COLO668 (cell line): ENCODE results near the gene OVCH1.
A peak's percentile ranks its signal among the peaks of the same experiment; 100 is the strongest.
"Not testable (repeated sequence)": the region's sequence is repeated elsewhere in the genome, so short reads cannot be mapped to it uniquely, and the experiment has no call there.

Experiments
- DNase-seq: peaks from one replicate; lab custom pipeline; 2025; ENCODE audit not compliant: unreplicated experiment; lab: John Stamatoyannopoulos, UW

Gene OVCH1

DNA sequence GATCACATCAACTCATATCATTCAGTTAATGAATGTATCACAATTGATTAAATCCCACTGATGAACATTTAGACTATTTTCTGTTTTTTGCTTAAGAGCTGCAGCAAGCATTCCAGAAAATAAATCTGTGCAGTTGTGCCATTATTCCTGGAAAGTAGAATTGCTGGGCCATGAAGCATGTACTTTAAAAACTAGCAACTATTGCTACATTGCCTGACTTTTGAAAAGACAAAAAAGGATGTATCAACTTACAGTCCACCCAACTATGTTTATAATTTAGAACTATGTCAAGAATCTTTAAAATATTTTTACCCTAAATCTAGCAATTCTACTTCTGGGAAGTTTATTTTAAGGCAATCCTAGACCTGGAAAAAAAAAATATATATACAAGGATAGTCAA lies 83.1 kb downstream of the OVCH1 start:
- DNase-seq = no peak

DNA sequence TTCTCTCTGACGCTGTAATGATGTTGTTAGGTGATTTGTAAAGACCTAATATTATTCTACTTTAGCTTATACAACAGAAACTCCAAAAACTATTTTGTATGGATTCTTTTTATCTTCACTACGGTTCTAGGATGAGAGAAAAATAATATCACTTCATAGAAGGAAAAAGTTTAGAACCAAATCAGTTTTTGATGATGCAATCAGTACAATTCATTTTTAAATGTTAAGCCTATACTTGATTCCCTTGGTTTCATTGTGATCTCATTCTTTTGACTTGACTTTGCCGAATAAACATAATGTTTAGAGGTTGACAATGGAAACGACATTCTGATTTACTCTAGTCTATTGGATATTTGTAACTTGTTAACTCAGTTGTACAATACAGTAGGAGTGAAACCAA lies 91.9 kb downstream of the OVCH1 start:
- DNase-seq = no peak

GRCh38 chr12:29403991-29404390 lies 93.5 kb downstream of the OVCH1 start:
- DNase-seq = no peak

DNA sequence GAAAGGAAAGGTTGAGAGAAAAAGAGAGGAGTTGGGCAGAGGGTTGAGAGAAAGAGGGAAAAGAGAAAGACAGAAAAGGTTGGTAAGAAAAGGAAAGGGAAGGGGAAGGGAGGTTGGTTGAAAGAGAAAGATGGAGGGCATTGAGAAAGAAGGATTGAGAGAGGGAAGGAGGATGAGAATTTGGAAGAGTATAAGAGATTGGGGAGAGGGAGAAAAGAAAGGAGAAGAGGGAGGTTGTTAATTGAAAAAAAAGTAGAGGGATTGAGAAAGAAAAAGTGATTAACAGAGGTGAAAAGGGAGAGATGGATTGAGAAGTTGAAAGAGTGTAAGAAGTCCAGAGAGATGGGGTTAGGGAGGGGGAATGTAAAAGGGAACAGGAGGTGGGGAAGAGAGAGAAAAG lies 95.0 kb downstream of the OVCH1 start:
- no peak for DNase-seq

DNA sequence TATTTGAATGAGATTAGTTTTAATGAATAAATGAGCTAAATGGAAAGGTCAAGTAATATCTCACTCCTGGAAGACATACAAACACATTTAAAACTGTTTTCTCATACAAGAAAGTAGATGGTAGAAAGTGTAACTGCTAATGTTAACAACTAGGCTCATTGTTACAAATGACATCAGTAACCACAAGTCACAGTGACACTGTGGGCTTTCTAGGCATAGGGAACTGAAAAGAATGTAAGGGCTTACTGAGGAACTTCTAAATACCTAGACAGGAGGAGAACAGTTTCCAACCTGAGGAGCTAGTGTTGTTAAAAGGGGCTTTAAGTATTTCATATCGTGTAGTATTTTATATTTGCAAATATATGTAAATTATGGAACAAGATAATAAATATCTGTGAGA lies 99.0 kb downstream of the OVCH1 start:
- no peak for DNase-seq

GRCh38 chr12:29396774-29397173 lies 100.7 kb downstream of the OVCH1 start:
- no peak for DNase-seq

DNA sequence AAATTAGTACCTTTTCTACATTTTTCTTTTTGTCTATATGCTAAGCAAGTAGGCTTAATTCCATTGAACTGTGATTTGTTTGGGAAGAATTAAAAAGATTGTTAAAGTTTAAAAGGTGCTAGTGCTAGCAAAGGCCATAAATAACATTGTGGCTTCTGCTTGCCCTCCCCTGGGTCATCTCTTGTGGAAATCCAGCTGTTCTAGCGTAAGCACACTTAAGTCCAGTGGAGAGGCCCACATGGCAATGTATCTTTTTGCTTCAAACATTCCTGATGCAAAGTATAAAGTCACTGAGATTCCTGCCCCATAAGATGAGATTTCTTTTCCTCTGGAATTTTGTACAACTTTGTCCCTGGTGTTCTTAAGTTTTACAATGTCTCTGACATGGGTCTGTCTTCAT lies 102.1 kb downstream of the OVCH1 start:
- no peak for DNase-seq

DNA sequence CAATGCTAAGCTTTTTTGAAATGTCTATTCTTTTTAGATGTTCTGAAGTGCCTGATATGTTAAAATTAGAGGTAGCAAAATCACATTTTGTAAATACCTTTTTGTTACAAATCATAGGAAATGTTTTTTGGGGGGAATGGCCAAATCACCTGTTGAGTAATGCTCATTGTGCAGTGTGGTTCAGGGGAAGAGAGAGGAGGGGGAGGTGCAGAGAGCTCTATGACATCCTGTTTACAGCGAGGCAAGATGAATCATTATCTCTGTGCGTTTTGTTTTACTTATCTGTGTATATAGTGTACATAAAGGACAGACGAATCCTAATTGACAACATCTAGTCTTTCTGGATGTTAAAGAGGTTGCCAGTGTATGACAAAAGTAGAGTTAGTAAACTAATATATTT lies 107.1 kb downstream of the OVCH1 start:
- DNase-seq = not testable (repeated sequence)

DNA sequence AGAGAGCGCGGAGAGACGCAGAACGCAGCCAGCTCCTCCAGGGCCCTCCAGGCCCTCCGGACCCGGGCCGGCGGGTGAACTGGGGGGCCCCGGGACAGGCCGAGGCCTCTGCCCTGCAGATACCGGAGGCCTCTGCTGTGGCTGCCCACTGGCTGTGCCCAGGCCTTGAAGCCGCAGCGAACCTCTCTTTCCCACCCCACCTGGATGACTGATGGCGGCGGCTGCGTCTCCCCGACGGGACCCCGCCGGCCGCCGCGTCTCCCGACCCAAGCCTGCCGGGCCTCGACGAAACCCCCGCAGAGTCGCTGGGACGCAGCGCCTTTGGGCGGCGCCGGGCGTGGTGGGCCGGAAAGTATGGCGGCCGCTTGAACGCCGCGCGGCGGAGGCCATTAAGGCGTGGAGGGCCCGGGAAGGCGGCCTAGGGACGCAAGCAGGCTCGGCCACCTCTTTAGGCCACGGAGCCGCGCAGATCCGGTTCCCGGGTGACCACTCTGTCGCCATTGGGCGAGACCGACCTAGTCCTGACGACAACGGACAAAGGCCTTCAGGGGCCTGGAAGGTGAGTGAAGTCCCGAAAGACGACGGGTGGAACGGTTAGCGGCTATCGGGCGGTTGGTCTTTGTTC lies 108.1 kb downstream of the OVCH1 start:
- DNase-seq = no peak

DNA sequence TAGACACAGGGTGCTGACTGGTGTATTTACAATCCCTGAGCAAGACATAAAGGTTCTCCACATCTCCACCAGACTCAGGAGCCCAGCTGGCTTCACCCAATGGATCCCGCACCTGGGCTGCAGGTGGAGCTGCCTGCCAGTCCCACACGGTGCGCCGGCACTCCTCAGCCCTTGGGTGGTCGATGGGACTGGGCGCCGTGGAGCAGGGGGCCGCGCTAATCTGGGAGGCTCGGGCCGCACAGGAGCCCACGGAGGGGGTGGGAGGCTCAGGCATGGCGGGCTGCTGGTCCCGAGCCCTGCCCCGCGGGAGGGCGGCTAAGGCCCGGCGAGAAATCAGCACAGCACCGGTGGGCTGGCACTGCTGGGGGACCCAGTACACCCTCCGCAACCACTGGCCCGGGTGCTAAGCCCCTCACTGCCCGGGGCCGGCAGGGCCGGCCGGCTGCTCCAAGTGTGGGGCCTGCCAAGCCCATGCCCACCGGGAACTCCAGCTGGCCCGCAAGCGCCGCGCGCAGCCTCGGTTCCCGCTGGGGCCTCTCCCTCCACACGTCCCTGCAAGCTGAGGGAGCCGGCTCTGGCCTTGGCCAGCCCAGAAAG lies 111.3 kb downstream of the OVCH1 start:
- DNase-seq = not testable (repeated sequence)

DNA sequence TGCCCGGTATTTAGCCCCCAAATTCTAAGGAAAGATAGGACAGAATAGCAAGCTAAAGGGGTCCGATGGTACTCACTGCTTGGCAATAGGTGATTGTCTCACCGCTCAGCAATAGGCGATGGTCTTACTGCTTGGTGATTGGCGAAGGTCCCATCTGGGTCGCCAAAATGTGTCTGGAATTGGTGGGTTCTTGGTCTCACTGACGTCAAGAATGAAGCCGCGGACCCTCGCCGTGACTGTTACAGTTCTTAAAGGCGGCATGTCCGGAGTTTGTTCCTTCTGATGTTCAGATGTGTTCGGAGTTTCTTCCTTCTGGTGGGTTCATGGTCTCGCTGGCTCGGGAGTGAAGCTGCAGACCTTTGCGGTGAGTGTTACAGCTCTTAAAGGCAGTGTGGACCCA lies 112.3 kb downstream of the OVCH1 start:
- not testable (repeated sequence) for DNase-seq

DNA sequence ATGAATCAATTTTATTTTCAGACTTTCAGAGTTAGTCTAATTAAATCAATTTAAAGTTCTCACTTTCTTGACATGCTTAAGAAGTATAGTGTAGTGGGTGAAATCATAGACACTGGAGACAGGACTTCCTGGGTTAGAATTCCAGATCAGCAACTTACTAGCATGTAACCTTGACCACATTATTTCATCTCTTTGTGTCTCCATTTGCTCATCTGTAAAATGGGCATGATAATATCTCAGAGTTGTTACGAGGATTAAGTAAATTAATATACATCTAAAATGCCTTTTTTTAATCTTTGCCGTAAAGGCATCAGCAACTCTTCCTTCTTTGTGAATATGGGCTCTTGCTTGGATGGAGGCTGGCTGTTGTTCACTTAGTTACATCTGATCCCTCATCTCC lies 115.2 kb downstream of the OVCH1 start:
- no peak for DNase-seq

GRCh38 chr12:29380536-29381523 lies 116.7 kb downstream of the OVCH1 start, which contains the start of gene ERGIC2:
Gene ERGIC2 (minus strand): TSS chr12:29381172. CDS start chr12:29371633, 9,539 bp downstream.
- peak; percentile 86 for DNase-seq
